ENCODE data around the gene TCTA.
A peak's percentile ranks its signal among the peaks of the same experiment; 100 is the strongest.
"Not testable (repeated sequence)": the region's sequence is repeated elsewhere in the genome, so short reads cannot be mapped to it uniquely, and the experiment has no call there.

Gene TCTA, protein sequence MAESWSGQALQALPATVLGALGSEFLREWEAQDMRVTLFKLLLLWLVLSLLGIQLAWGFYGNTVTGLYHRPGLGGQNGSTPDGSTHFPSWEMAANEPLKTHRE

DNA sequence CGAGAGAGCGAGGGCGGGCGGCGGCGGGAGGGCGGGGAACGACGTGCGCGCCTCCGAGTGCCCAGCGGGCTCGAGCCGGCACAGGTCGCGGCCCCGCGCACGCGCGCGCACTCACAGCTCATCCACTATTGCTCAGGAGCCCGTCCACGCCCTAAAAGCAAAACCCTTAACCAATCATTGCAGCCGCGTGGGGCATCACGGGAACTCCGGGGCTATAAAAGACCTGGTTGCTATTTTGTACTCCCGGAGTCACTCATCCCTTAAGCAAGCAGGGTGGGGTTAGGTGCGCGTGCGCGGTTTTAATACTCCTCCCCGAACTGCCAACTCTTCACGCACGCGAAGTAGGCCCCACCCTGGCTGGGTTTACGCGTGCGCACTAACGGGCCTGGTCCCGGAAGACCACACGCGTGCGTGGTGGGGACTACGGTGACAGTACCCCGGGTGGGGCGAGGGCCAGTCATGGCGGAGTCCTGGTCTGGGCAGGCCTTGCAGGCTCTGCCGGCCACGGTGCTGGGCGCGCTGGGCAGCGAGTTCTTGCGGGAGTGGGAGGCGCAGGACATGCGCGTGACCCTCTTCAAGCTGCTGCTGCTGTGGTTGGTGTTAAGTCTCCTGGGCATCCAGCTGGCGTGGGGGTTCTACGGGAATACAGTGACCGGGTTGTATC lies at the start of gene TCTA, which contains the start of gene RHOA:
TCTA (plus strand) TSS at position 456 of the 664 bp plus-strand sequence; CDS start at position 460, 4 bp downstream.
RHOA (minus strand) TSS at position 9 of the 664 bp plus-strand sequence. CDS start 36,387 bp downstream, outside the sequence.
- DNase-seq = peak; percentile 99

DNA sequence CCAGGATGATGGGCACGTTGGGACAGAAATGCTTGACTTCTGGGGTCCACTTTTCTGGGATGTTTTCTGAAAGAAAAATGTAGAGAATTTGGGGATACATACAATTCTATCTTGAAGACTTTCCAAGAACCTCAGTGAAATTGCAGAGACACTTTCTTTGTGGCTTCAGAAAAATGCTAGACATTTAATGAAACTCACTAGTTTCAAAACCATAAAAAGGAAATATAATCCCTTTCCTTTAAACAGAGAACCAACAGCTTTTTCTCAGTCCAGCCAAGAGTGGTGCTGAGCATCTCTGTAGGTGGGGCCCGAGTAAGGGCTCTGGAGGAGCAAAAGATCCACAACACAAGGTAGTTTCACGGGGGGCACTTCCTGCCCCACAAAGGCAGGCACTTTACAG lies 49.7 kb upstream of the TCTA start:
- DNase-seq = no peak

DNA sequence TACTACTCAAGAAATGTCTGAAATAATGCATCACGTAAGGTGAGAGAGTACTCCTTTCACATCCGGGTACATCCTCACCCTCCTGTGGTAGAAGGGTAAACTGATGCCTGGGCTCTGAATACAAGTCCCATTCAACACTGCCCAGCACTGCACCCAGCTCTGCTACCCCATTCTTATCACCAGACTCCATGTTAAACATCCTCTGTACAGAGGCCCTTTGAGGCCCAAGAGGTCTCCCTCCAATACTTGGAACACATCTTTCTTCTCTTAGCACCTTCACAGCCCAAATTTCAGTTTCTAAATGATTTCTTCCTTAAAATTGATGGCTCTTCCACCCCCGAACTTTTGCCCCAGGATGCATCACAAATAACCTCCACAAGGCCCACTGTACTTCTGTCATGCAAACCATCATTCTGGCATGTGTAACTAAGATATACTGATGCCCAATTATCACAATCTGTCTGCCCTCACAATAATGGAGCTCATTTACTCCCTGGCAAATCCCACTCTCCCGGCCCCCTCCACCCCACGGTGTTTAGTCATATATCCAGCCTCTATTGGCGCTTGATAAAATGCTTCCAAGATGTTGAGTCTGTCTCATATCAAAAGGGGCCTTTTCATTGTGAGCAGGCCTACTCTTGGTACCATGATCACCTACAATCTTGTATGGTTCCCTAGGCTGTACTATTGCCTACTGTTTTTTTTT lies 41.5 kb upstream of the TCTA start:
- DNase-seq = no peak

DNA sequence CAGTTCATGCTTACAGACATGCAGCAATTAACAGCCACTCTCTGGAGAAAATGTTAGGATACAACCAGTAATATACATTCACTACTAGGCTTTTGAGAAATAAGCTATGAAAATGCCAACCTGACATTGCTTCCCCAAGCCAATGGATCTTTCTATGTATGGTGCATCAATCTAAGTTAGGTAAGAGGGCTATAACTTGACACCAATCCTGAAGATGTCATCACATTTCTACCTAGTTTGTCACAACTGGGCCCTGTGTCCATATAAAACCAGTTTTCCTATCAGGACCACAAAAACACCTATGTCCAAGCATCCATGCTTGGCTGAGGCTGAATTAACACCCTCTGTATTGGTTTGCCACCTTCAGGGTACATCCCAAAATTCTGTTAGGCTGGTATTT lies 40.3 kb upstream of the TCTA start:
- no peak for DNase-seq

DNA sequence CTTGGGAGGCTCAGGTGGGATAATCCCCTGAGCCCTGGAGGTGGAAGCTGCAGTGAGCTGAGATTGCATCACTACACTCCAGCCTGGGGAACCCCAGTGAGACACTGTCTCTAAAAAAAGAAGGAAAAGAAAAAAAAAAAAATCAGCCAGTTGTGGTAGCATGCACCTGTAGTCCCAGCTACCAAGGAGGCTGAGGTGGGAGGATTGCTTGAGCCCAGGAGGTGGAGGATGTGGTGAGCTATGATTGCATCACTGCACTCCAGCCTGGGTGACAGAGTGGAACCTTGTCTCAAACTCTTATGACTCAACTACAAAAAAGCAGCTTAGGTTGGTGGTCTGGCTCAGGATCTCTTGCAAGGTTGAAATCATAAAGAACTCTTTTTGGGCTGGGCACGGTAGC lies 34.7 kb upstream of the TCTA start:
- DNase-seq = peak; percentile 74

DNA sequence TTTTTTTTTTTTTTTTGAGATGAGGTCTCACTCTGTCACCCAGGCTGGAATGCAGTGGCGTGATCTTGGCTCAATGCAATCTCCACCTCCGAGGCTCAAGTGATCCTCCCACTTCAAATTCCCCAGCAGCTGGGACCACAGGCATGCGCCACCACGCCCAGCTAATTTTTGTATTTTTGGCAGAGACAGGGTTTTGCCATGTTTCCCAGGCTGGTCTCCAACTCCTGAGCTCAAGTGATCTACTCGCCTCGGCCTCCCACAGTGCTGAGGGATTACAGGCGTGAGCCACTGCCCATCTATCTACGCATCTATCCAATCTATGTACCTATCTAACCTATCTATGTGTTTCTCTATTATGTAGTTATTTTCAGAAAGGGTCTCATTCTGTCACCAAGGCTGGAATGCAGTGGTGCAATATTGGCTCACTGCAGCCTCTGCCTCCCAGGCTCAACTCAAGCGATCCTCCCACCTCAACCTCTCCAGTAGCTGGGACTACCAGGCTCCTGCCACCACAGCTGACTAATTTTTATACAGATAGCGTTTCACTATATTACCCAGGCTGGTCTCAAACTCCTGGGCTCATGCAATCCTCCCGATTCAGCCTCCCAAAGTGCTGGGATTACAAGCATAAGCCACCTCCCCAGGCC lies 33.9 kb upstream of the TCTA start:
- no peak for DNase-seq

DNA sequence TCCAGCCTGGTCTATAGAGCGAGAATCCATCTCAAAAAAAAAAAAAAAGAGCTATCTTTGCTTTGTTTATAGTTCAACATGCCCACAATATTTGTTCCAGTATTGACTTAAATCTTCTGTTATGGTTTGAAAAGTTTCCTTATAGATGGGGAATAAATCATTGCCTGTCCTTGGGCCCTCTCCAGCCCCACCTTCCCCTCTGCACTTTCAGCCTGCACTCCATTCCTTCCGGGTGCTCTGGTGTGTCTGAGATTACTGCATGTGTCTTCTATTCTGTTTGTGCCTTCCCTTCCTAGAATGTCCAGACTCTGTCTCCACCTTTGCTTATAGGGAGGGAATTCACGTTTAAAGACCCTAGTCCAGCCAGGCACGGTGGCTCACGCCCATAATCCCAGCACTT lies 28.8 kb upstream of the TCTA start:
- no peak for DNase-seq

DNA sequence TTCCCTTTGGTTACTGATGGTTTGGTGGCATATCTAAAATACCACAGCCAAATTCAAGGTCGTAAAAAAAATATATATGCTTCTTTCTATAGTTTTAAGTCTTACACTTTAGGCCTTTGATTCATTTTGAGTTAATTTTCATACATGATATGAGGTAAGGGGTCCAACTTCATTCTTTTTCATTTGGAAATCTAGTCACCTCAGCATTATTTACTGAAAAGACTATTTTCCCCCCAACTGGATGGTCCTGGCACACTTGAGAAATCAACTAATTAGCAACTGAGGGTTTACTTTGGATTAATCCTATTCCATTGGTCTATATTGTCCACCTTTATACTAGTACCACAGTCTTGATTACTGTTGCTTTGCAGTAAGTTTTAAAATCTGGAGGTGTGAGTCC lies 26.6 kb upstream of the TCTA start:
- DNase-seq = no peak

DNA sequence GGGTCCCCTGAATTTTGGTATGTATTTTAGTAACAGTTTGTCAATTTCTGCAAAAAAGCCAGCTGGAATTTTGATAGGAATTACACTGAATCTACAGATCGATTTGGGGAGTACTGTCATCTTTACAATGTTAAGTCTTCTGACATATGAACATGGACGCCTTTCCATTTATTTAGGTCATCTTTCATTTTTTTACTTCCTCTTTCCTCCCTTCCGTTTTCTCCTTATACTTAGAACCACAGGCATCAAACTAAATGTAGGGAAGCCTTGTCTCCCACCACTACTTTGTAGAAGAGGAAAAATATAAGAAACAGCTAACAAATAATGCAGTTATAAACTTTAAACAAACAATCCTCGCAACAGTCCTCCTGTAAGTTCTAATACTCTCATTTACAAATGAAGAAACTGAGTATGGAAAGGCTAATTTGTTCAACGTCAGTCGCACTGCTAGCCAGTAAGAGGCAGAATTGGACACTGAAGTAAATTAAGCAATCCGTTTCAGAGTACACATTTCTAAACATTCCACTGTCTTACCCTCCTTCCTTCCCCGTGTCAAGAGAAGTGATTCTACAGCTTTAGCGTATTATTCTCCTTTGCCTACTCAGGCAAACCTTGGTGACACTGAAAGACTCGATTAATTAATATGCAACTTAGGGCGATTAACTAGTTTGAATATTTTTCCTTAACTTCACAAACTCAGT lies 26.0 kb upstream of the TCTA start:
- no peak for DNase-seq

DNA sequence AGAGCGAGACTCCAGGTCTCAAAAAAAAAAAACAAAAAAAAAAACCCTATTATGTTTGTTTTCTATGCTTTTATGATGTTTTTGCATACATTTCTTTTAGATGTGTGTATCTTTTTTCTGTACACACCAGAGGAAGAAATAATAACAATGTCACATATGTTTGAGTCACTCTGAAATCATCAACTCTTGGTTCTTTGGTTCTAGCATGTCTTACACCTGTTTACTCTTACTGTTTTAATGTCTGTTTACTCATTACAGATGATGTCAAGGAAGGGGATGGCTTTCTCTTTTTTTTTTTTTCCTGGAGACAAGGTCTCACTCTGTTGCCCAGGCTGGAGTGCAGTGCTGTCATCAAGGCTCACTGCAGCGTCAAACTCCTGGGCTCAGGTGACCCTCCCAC lies 24.5 kb upstream of the TCTA start:
- no peak for DNase-seq

DNA sequence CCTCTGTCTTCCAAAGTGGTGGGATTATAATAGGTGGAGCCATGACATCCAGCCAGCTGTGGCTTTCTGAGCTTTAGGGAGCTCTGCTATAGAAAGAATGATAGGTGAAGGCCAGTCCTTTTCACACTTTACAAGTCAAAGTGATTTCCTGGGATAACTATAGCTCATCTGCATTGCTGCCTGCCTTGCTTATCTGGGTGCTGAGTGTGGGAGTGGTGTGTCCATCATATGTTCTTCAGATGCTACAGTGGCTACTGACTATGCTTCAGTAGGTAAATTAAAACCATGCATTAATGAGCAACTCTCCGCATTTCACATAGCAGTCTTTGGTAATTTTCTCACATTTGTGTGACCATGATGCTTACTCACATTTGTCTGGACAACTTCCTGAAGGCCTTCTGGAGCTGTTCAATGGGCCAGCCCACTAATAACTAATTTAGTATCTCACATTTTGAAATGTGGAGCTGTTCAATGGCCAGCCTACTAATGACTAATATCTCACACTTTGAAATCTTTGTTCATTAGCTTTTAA lies 23.9 kb upstream of the TCTA start:
- no peak for DNase-seq

DNA sequence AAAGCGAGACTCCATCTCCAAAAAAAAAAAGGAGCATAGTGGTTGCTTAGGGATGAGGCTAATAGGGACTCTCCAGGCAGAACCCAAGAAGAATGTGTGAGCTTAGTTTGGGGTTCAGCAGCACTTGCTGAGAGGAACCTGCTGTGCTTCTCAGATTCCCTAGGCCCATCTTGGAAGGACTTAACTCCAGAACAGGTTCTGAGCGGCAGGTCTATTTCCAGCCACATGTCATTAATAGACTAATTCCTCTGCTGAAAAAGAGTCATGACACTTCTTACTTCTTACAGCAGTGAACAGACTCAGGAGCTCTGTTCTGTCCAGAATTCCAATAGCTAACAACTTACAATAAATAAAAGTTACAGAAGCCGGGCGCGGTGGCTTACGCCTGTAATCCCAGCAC lies 22.9 kb upstream of the TCTA start:
- no peak for DNase-seq

DNA sequence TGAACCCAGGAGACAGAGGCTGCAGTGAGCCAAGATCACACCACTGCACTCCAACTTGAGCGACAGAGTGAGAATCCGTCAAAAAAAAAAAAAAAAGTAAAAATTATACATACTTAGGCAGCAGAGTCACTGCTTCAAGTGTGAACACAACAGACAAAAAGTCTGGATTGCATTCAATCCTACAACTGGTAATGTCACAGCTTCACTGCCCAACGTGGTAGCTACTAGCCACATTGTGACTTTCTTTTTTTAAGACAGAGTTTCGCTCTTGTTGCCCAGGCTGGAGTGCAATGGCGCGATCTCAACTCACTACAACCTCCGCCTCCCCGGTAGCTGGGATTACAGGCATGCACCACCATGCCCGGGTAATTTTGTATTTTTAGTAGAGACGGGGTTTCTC lies 20.9 kb upstream of the TCTA start:
- DNase-seq = not testable (repeated sequence)

DNA sequence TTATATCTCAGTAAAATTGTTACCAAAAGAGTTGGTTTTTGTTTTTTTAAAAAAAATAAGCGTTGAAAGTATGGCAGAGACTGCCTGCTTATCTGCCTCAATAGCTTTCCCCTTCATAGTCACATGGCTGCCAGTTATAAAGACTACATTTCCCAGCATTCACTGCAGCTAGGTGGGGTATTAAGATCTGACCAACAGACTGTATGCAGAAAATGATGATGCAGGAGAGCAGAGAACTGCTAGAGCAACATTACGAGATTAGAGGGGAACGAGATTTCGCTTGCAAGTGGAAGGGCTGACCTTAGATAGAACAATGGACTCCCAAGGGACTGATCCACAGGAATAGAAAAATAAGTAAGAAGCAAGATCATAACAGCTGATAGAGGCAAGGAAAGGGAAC lies 14.8 kb upstream of the TCTA start:
- no peak for DNase-seq

DNA sequence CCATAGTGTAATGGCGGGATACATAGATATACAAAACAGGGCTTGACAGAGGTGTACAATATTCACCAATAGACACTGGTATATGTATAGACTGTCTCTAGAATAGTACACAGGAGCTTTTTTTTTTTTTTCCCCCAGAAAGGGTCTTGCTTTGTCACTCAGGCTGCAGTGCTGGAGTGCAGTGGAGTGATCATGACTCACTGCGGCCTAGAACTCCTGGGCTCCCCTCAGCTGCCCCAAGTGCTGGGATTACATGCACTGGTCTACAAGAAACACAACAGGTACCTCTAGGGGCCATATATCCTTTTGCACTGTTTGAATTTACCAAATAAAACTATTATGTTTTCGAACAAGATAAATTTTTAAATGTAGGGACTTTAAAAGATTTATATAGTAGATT lies 12.8 kb upstream of the TCTA start:
- DNase-seq = no peak

DNA sequence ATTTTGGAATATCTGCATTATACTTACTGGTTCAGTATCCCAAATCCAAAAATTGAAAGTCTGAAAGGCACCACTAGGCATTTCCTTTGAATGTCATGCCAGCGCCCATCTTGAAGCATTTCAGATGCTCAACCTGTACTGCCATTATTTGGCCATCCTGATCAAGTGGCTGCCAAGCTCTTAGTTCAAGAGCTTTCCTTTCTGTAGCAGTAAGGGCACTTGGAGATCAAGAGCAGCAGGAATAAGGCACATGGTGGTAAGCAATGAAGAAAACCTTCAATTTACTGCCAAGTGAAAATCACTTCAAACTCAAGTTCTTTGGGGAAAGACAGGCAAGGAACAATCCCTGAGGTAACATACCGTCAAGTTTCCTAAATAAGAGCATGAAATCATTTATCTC lies 10.5 kb upstream of the TCTA start:
- DNase-seq = no peak

DNA sequence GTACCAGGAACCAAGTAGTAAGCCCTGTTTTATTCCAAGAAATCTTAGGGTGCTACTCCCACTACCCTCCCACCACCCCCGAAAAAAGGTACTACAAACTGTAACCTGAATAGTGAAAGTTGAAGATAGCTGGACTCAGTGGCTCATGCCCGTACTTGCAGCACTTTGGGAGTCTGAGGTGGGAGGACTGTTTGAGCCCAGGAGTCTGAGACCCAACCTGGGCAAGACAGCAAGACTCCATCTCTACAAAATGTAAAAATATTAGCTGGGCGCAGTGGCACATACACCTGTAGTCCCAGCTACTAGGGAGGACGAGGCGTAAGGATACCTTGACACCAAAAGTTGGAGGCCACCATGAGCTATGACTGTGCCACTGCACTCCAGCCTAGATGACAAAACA lies 8.3 kb upstream of the TCTA start:
- no peak for DNase-seq

DNA sequence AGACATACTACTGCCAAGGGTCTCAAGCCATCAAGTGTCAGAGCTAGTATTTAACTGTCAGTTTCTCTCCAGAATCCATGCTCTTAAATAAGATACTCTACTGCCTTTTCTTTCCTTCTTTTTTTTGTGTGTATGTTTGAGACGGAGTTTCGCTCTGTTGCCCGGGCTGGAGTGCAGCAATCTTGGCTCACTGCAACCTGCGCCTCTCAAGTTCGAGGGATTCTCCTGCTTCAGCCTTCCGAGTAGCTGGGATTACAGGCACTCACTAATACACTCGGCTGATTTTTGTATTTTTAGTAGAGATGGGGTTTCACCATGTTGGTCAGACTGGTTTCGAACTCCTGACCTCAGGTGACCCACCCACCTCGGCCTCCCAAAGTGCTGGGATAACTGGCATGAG lies 6.7 kb upstream of the TCTA start:
- DNase-seq = not testable (repeated sequence)

DNA sequence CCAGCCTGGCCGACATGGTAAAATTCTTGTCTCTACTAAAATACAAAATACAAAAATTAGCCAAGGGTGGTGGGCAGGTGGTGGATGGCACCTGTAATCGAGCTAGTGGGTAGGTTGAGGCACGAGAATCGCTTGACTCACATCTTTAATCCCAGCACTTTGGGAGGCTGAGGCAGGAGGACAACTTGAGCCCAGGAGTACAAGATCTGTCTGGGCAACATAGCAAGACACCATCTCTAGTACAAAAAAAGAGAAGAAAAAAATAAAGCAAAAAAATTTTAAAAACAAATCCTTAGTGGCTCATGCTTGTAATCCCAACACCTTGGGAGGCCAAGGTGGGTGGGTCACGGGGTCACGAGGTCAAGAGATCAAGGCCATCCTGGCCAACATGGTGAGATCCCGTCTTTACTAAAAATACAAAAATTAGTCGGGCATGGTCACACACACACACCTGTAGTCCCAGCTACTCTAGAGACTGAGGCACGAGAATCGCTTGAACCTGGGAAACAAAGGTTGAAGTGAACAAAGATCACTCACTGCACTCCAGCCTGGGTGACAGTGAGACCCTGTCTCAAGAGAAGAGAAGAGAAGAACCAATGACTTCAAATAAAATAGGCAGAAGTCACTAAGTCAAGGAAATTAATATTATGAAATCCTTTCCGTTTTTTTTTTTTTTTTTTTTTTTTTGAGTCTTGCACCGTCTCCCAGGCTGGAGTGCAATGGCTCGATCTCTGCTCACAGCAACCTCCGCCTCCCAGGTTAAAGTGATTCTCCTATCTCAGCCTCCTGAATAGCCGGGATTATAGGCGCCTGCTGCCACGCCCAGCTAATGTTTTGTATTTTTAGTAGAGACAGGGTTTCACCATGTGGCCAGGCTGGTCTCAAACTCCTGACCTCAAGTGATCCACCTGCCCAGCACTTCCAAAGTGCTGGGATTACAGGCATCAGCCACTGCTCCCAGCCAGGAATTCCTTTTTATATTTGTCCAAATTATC lies 5.4 kb upstream of the TCTA start:
- DNase-seq = no peak

DNA sequence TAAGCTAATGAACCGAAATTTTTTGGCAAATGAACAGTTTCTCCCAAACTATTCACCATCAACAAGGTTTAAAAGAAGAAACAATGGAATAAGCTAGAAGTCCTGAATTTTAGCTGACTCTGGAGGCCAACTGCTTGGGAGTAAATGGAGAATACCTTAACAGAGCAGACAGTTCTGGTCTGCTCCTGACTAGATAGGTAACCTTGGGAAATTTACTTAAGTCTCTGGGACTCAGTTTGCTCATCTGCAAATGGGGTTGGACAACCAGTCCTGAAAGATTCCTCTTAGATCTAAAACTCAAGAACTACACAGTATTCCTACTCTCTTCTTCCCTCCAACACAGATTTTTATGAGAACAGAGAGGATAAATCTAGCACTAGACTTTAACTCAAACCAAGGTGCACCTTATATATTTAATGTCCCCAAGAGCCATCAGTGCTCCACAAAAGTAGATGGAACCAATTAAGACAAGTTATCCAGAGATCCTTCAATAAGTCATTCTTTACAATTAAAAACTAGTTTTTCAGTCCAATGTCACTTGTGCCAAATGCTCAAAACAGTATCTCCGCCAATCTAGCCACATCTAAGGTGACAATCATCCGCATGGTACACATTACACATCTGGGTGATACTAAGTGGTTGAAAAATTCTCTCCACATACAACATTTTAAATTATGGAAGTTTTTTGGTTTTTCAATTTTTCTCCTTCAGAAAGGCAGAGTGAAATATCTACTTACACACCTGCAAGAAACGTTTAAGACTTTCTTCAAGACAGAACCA lies 2.0 kb upstream of the TCTA start:
- DNase-seq = no peak

All from stimulated activated CD8-positive, alpha-beta memory T cell treated with anti-CD3 and anti-CD28 coated beads, Interleukin-4, amount 100 ng/mL, for 48 hours (primary cell).